Cardiac muscle cell (in vitro differentiated cells and primary cell): ENCODE measurements around the gene SNX24. TPM values are rescaled to one million over a fixed set of nuclear protein-coding genes. Genes with fewer than 3 reads are reported as not detected.
A peak's percentile ranks its signal among the peaks of the same experiment; 100 is the strongest.

Experiments
- DNase-seq, 2 donors: peaks; one replicate each; pipeline versions ENCODE4 v3.0.0 to v3.0.0-alpha.2; 2010 to 2017; ENCODE audit warnings: low read depth in 1 of 2, low spot score in 1 of 2
- H3K27ac ChIP-seq: fragments of 200-600 bp; sonication (generic); 2 replicates; pipeline ENCODE4 v1.5.1; 2016
- H3K27me3 ChIP-seq: fragments of 200-600 bp; sonication (generic); 2 replicates; pipeline ENCODE4 v1.6.0; 2016; ENCODE audit warnings: control low read depth
- H3K36me3 ChIP-seq: fragments of 200-600 bp; sonication (generic); 2 replicates; pipeline ENCODE4 v1.5.1; 2016; ENCODE audit warnings: control low read depth
- H3K4me1 ChIP-seq: fragments of 200-600 bp; sonication (generic); 2 replicates; pipeline ENCODE4 v1.8.1; 2017; ENCODE audit warnings: low read depth, mild to moderate bottlenecking, mixed run types
- H3K4me3 ChIP-seq: fragments of 200-600 bp; sonication (generic); 2 replicates; pipeline ENCODE4 v1.5.1; 2016; ENCODE audit warnings: mild to moderate bottlenecking
- H3K9me3 ChIP-seq: fragments of 200-600 bp; sonication (generic); 2 replicates; pipeline ENCODE4 v1.5.1; 2017; ENCODE audit warnings: low read depth, mild to moderate bottlenecking, control low read depth
- polyA plus RNA-seq: library from polyadenylated mRNA; unstranded; fragments of >200 nt; fragmentation: Nextera tagmentation; extraction: Ambion mirVana; gene quantifications from 2 replicates; pipeline ENCODE4 v1.2.1, GENCODE V29; 2016
- total RNA-seq: library from RNA; depleted of rRNA; stranded (reverse); fragments of >200 nt; gene quantifications from 2 replicates; pipeline ENCODE4 v1.2.3, GENCODE V29; 2016
- TF ChIP-seq, protein P1 (sequence below): IDR thresholded peaks from 2 replicates; pipeline ENCODE4 v1.5.1; 2012; ENCODE audit warnings: low read depth, mild to moderate bottlenecking, low read length

The SNX24 gene
- total and polyA plus RNA-seq, 2 experiments from 2014 or later, result 13.4 to 26.5 TPM

DNA sequence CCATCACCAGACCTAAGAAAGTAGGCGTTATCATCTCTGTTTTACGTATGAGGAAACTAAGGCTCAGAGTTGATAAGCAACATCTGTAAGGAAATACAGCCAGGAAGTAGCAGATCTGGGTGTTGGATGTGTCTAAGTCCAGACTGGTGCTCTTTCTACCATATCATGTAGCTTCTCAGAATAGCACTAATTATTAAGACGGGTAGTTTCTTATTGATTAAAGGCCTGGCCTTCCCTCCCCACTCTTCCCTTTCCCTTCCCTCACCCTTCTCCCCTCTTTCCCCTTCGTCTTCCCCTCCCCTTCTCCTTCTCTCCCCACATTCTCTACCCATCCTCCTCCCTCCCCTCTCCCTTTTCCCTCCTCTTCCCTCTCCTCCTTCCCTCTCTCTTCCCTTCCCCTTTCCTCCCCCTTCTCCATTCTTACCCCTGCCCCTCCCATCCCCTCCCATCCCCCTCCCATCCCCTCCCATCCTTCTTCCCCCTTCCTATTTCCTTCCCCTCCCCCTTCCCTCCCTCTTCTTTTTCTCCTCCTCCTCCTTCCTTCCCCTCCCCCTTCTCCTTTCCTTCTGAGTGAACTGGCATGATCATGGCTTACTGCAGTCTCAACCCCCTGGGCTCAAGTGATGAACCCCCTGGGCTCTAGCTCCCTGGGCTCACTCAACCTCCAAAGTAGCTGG, 79.4 kb downstream of the SNX24 start:
- DNase-seq, result peak in 1 of 2 donors; percentile 21
- Histone ChIP-seq H3K27me3 (no peaks in the 10 kb centered on the region), H3K4me3 (no peak overlapping the region), H3K27ac (no peak overlapping the region), H3K36me3 (no peaks in the 10 kb centered on the region), H3K9me3 (no peaks in the 10 kb centered on the region), H3K4me1 (no peaks in the 10 kb centered on the region)
- TF ChIP-seq, protein P1, sequence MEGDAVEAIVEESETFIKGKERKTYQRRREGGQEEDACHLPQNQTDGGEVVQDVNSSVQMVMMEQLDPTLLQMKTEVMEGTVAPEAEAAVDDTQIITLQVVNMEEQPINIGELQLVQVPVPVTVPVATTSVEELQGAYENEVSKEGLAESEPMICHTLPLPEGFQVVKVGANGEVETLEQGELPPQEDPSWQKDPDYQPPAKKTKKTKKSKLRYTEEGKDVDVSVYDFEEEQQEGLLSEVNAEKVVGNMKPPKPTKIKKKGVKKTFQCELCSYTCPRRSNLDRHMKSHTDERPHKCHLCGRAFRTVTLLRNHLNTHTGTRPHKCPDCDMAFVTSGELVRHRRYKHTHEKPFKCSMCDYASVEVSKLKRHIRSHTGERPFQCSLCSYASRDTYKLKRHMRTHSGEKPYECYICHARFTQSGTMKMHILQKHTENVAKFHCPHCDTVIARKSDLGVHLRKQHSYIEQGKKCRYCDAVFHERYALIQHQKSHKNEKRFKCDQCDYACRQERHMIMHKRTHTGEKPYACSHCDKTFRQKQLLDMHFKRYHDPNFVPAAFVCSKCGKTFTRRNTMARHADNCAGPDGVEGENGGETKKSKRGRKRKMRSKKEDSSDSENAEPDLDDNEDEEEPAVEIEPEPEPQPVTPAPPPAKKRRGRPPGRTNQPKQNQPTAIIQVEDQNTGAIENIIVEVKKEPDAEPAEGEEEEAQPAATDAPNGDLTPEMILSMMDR, result no peak

DNA sequence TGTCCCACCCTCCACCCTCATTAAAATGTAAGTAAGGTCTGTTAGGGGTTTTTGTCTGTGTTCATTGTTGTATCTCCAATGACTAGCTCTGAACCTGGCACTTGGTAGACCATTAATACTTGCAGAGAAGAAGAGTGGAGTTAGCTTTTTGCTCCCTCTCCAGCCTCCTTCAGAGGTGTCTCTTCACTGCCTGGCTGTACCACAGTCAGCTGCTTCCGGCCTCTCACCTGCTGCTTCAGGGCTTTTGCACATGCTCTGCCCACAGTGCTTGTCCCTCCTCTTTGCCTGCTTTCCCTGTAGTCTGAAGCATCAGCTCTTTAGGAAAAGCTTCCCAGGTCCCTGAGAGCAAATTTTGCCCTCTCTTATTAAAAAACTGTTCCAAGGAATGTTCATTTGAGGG, 83.6 kb downstream of the SNX24 start:
- no peaks in the 10 kb centered on the region for H3K4me1 ChIP-seq
- DNase-seq, result no peak
- no peak overlapping the region for H3K27ac ChIP-seq
- TF ChIP-seq, protein P1, result no peak
- H3K9me3 ChIP-seq, result no peaks in the 10 kb centered on the region
- no peaks in the 10 kb centered on the region for H3K36me3 ChIP-seq
- H3K27me3 ChIP-seq, result no peaks in the 10 kb centered on the region
- H3K4me3 ChIP-seq, result no peak overlapping the region

DNA sequence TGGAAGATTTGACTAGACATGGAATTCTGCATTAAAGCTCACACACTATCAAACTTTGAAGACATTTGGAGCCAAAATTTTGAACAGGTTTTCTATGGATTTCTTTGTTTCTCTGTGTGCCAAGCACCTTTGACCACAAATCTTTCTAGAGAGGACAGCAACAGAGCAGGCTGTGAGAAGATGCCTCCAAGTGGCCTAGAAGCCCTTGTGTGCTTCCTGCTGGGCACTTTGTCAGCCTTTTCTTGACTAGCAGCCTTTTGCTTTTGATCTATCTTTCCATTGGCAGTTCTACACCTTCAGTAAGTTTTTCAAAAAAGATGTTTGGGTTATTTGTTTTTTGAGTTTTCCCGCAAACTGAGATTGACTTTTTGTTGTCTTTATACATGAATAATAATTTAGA, 84.6 kb downstream of the SNX24 start:
- H3K27me3 ChIP-seq, result no peaks in the 10 kb centered on the region
- DNase-seq, result no peak

DNA sequence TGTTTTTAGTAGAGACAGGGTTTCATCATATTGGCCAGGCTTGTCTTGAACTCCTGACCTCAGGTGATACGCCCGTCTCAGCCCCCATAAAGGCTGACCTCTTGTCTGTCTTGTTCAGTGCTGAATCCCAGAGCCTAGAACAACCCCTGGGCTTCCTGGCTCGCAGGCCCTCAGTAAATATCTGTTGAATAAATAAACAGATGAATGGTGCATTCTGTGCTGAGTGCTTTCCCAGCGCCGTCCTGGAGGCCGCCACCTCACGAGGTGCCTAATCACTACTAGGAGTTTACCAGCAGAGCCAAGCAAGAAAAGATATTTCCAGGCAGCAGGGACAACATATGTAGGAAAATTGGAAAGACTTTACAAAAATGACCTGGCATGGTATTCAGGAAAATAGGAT, 88.5 kb downstream of the SNX24 start:
- Histone ChIP-seq H3K36me3 (no peaks in the 10 kb centered on the region), H3K4me3 (no peak overlapping the region), H3K27me3 (no peaks in the 10 kb centered on the region), H3K27ac (no peak overlapping the region), H3K9me3 (no peaks in the 10 kb centered on the region), H3K4me1 (peaks cover 7% of the 10 kb centered on the region)
- TF ChIP-seq, protein P1, result no peak
- DNase-seq, result no peak

More for the DNA sequence above, 84.6 kb downstream of the SNX24 start:
- TF ChIP-seq, protein P1, result no peak
- Histone ChIP-seq H3K4me1 (no peaks in the 10 kb centered on the region), H3K36me3 (no peaks in the 10 kb centered on the region), H3K27ac (no peak overlapping the region), H3K4me3 (no peak overlapping the region), H3K9me3 (no peaks in the 10 kb centered on the region)

DNA sequence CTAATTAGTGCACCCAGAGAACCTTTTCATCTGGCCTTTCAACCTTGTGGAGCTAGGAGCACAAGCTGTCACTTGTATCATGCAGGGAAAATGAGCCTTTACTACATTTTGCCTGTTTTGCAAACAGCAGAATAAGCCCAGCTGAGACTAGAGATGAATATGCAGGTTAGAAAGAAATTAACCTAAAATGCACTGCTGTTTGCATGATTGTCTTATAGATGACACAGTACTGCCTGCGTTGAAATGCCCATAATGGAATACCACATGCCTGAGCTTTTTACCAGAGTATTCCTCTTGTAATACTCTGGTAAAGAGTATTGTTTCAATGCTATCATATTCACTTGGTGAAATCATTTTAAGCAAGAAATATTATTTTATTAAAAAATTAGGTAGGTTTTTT, 90.7 kb downstream of the SNX24 start:
- no peak overlapping the region for H3K4me3 ChIP-seq
- H3K4me1 ChIP-seq, result peaks cover 7% of the 10 kb centered on the region
- H3K36me3 ChIP-seq, result no peaks in the 10 kb centered on the region
- no peaks in the 10 kb centered on the region for H3K27me3 ChIP-seq
- no peak overlapping the region for H3K27ac ChIP-seq
- TF ChIP-seq, protein P1, result no peak
- no peaks in the 10 kb centered on the region for H3K9me3 ChIP-seq
- no peak for DNase-seq
